GM12878 (cell line): ENCODE measurements around the gene LDLR. TPM values are rescaled to one million over a fixed set of nuclear protein-coding genes. Genes with fewer than 3 reads are reported as not detected.

ENCODE experiments used
- ATAC-seq: fragments of 200-7000 bp; cut with Tn5 transposase; 3 replicates; pipeline ENCODE4 v1.9.1; 2020; ENCODE audit warnings: mild to moderate bottlenecking, moderate library complexity
- BruUV-seq: library from RNA; stranded (reverse); fragments of 400-500 nt; replicated peaks from 2 replicates; lab custom pipeline; 2021; lab: Mats Ljungman, UMichigan
- CTCF ChIA-PET: fragments of 300-600 bp; sonication (Branson Sonifier 250); formaldehyde crosslinking; extraction: SDS; loops from one replicate; lab custom pipeline; 2021; ENCODE audit warnings: inconsistent platforms; lab: Yijun Ruan, JAX
- POLR2A ChIA-PET: fragments of 350-600 bp; formaldehyde crosslinking; extraction: SDS; loops from one replicate; lab custom pipeline; 2021; ENCODE audit warnings: inconsistent platforms; lab: Charles Lee
- RAD21 ChIA-PET: fragments of 300-600 bp; sonication (Branson Sonifier 250); formaldehyde crosslinking; loops from one replicate; lab custom pipeline; 2023; ENCODE audit warnings: antibody characterized with exemption; ENCODE audit not compliant: unreplicated experiment; lab: Charles Lee
- SMC1A ChIA-PET: fragments of 300-600 bp; sonication (Branson Sonifier 250); formaldehyde crosslinking; loops from one replicate; lab custom pipeline; 2023; ENCODE audit not compliant: unreplicated experiment, uncharacterized antibody; lab: Charles Lee
- DNase-seq: peaks from one replicate; pipeline ENCODE4 v3.0.0-alpha.2; 2011; ENCODE audit warnings: low read depth, low spot score
- FAIRE-seq: peaks from 3 replicates; lab custom pipeline; 2011; peaks lifted over from hg19 to GRCh38; lab: Jason Lieb, UNC
- H2AFZ ChIP-seq: 2 replicates; pipeline ENCODE4 v1.6.0; 2011; ENCODE audit warnings: low read depth, low read length, control low read depth; ENCODE audit not compliant: control insufficient read depth
- H3K27ac ChIP-seq: 2 replicates; pipeline ENCODE4 v1.5.1; 2011; ENCODE audit warnings: control low read depth; ENCODE audit not compliant: control insufficient read depth, insufficient read depth
- H3K27me3 ChIP-seq, 2 experiments: replicated peaks in 1 of 2; 2 replicates each; pipeline versions ENCODE4 v1.6.0 to v1.6.1; 2011; ENCODE audit warnings: low read length in 1 of 2; ENCODE audit not compliant: control insufficient read depth in 2 of 2, insufficient read depth in 2 of 2
- H3K36me3 ChIP-seq, 2 experiments: 2 replicates each; pipeline ENCODE4 v1.5.1; 2011; ENCODE audit warnings: low read length in 1 of 2; ENCODE audit not compliant: control insufficient read depth in 2 of 2, insufficient read depth in 2 of 2
- H3K4me1 ChIP-seq: 2 replicates; pipeline ENCODE4 v1.6.1; 2011; ENCODE audit warnings: mild to moderate bottlenecking, low read length, moderate library complexity, mixed read lengths; ENCODE audit not compliant: control insufficient read depth, insufficient read depth
- H3K4me2 ChIP-seq: 2 replicates; pipeline ENCODE4 v1.6.0; 2011; ENCODE audit warnings: control low read depth; ENCODE audit not compliant: control insufficient read depth, insufficient read depth
- H3K4me3 ChIP-seq: fragments of 200-600 bp; sonication (generic); 2 replicates; pipeline ENCODE4 v1.5.1; 2016
- H3K79me2 ChIP-seq: 2 replicates; pipeline ENCODE4 v1.6.0; 2011; ENCODE audit warnings: low read length; ENCODE audit not compliant: control insufficient read depth, insufficient read depth
- H3K9ac ChIP-seq: 2 replicates; pipeline ENCODE4 v1.8.0; 2011; ENCODE audit warnings: low read length, control low read depth, mixed read lengths; ENCODE audit not compliant: control insufficient read depth, insufficient read depth
- H3K9me3 ChIP-seq: replicated peaks from 3 replicates; pipeline ENCODE4 v1.5.1; 2011; ENCODE audit warnings: mild to moderate bottlenecking, low read length; ENCODE audit not compliant: control insufficient read depth, insufficient read depth
- H4K20me1 ChIP-seq: 2 replicates; pipeline ENCODE4 v1.6.0; 2011; ENCODE audit not compliant: control insufficient read depth, insufficient read depth
- FOS ChIP-seq: IDR thresholded peaks from 3 replicates; pipeline ENCODE4 v1.6.1; 2011; ENCODE audit warnings: borderline replicate concordance; ENCODE audit not compliant: insufficient read length; ENCODE audit errors: extremely low read depth
- MTA2 ChIP-seq: fragments of 450-650 bp; IDR thresholded peaks from 2 replicates; pipeline ENCODE4 v1.6.1; 2016; ENCODE audit warnings: low read depth, mild to moderate bottlenecking, moderate library complexity
- WGBS: methylation state at CpG from one replicate; pipeline ENCODE4 v1.1.6; 2016; ENCODE audit warnings: low lambda C conversion rate; ENCODE audit not compliant: insufficient replicate concordance, insufficient coverage; ENCODE audit errors: missing lambda C conversion rate; 5-methylcytosine and 5-hydroxymethylcytosine counted together
- in situ Hi-C: fragments of 300-500 bp; cut with MboI; formaldehyde crosslinking; loops from 9 replicates; pipeline ENCODE4 v1.14.3; 2018; ENCODE audit warnings: mixed read lengths
- intact Hi-C: fragments of 100-400 bp; cut with micrococcal nuclease; formaldehyde crosslinking; loops from one replicate; pipeline ENCODE4 v1.14.2; 2022; ENCODE audit not compliant: unreplicated experiment
- polyA plus RNA-seq, 11 experiments: library from polyadenylated mRNA; depleted of rRNA in 4 of 11; unstranded in 6 of 11; stranded (reverse) in 5 of 11; fragments of >200 nt; fragmentation: Nextera tagmentation in 4 of 11; fragmentation: Illumina TruSeq in 1 of 11; extraction: Ambion mirVana in 4 of 11; extraction: Trizol in 1 of 11; gene quantifications; 1 replicate in 1 of 11; 2 replicates in 10 of 11; pipeline versions ENCODE4 v1.2.1 to v1.2.3, GENCODE V29; 2011 to 2016; ENCODE audit warnings: inconsistent platforms in 2 of 11, missing spikeins in 2 of 11, low read depth in 1 of 11
- total RNA-seq, 4 experiments: library from RNA; depleted of rRNA in 3 of 4; stranded (reverse); fragments of >200 nt in 3 of 4; fragmentation: Illumina TruSeq in 1 of 4; extraction: Trizol in 1 of 4; gene quantifications; 2 replicates each; pipeline versions ENCODE4 v1.2.1 to v1.2.3, GENCODE V29; 2013 to 2021
- TF ChIP-seq, protein P1 (sequence below): fragments of 150-350 bp; IDR thresholded peaks from 2 replicates; pipeline ENCODE4 v1.6.1; 2016; ENCODE audit warnings: low read depth, low read length

LDLR gene
- total and polyA plus RNA-seq, 10 of the 15 experiments (the other 5 are each of a cell fraction or from before 2014, with no cell fraction given), result 11.3 to 59.2 (median 27.3) TPM

GRCh38 chr19:11166281-11167142 lies 77.2 kb downstream of the LDLR start (continued):
- TF ChIP-seq, protein P1, sequence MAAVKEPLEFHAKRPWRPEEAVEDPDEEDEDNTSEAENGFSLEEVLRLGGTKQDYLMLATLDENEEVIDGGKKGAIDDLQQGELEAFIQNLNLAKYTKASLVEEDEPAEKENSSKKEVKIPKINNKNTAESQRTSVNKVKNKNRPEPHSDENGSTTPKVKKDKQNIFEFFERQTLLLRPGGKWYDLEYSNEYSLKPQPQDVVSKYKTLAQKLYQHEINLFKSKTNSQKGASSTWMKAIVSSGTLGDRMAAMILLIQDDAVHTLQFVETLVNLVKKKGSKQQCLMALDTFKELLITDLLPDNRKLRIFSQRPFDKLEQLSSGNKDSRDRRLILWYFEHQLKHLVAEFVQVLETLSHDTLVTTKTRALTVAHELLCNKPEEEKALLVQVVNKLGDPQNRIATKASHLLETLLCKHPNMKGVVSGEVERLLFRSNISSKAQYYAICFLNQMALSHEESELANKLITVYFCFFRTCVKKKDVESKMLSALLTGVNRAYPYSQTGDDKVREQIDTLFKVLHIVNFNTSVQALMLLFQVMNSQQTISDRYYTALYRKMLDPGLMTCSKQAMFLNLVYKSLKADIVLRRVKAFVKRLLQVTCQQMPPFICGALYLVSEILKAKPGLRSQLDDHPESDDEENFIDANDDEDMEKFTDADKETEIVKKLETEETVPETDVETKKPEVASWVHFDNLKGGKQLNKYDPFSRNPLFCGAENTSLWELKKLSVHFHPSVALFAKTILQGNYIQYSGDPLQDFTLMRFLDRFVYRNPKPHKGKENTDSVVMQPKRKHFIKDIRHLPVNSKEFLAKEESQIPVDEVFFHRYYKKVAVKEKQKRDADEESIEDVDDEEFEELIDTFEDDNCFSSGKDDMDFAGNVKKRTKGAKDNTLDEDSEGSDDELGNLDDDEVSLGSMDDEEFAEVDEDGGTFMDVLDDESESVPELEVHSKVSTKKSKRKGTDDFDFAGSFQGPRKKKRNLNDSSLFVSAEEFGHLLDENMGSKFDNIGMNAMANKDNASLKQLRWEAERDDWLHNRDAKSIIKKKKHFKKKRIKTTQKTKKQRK, result no peak
- TF ChIP-seq MTA2, result no peak

GRCh38 chr19:11168568-11168967 lies 79.3 kb downstream of the LDLR start:
- peak; percentile 74 for ATAC-seq
- H3K4me1 ChIP-seq, result no peaks in the 10 kb centered on the region
- SMC1A ChIA-PET, result no interaction called here
- no peak overlapping the region for H3K4me3 ChIP-seq
- H3K79me2 ChIP-seq, result no peaks in the 10 kb centered on the region
- H4K20me1 ChIP-seq, result no peaks in the 10 kb centered on the region
- no peak overlapping the region for H2AFZ ChIP-seq
- no peaks in the 10 kb centered on the region for H3K27me3 ChIP-seq
- no peak overlapping the region for H3K27ac ChIP-seq
- no TSS peak for BruUV-seq
- no peak overlapping the region for H3K4me2 ChIP-seq
- POLR2A ChIA-PET, result no interaction called here
- intact Hi-C loops (no loop called here), in situ Hi-C loops (no loop called here)
- H3K9me3 ChIP-seq, result no peaks in the 10 kb centered on the region
- RAD21 ChIA-PET, result no interaction called here
- CTCF ChIA-PET, result no interaction called here
- peaks cover 0 to 4% of the 10 kb centered on the region in 2 experiments; a peak in 2 of 4 replicates for H3K36me3 ChIP-seq
- 3% methylated on average over 7 of the region's 7 CpGs for WGBS
- DNase-seq, result no peak
- no peak overlapping the region for H3K9ac ChIP-seq
- no peak for FAIRE-seq
- TF ChIP-seq FOS, result no peak
